T-helper 1 cell (primary cell): ENCODE data around the gene KLF17.

ENCODE experiments used
- DNase-seq, 5 donors: peaks; one replicate each; pipeline ENCODE4 v3.0.0-alpha.2; 2012 to 2020

KLF17 gene

DNA sequence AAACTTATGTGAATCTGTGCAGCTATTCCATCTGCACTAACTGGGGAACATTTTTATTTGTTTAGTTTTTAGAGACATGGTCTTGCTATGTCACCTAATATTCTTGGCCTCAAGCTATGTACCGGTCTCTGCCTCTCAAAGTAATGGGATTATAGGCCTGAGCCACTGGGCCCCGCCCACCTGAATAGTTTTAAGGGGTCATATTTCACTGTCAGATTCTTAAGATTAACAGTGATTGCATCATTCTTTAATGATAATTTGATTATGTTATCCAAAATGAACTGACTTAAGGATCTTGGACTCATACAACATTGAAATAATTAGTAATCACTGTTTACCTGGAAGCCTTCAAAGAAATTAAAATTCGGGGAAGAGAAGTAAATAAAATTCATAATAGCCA is 35.4 kb downstream of the KLF17 start:
- DNase-seq: no peak

DNA sequence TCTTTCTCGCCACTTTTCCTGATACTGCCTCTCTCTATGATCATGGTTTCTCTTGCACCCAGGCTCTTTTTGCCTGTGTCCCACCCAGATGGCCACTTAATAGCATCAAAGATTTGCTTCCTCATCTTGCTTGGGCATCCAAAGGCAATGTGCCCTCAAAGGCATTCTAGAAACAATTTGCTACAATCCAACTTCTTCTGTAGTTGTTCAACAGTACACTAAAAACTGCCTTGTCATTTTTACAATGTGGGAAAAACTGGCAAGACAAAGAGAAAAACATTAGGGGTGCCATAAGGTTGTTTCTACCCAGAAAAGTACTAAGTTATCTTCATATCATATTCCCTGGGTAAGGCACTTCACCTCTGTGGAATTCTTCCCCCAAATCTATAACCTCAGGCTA is 39.3 kb downstream of the KLF17 start:
- DNase-seq: no peak

DNA sequence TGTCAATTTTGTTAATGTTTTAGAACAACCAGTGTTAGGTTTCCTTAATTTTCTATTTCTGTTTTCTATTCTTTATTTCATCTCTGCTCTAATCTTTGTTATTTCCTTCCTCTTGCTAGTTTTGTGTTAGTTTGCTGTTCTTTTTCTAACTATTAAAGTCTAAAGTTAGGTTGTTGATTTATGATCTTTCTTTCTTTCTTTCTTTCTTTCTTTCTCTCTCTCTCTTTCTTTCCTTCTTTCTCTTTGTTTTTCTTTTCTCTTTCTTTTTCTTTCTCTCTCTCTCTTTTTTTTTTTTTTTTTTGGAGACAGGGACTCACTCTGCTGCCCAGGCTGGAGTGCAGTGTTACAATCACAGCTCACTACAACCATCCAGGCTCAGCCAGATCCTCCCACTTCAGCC is 40.2 kb downstream of the KLF17 start:
- no peak for DNase-seq

DNA sequence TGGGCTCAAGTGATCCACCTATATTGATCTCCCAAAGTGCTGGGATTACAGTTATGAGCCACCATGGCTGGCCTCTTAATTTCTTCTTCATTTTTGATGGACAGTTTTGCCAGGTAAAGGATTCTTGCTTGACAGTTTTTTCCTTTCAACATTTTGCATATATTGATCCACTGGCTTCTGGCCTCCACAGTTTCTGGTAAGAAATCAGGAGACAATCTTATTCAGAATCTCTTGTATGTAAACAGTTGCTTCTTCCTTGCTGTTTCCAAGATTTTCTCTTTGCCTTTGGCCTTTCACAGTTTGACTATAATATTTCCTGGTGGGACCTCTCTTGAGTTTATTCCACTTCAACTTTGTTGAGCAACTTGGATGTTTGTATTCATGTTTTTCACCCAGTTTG is 42.9 kb downstream of the KLF17 start:
- no peak for DNase-seq

DNA sequence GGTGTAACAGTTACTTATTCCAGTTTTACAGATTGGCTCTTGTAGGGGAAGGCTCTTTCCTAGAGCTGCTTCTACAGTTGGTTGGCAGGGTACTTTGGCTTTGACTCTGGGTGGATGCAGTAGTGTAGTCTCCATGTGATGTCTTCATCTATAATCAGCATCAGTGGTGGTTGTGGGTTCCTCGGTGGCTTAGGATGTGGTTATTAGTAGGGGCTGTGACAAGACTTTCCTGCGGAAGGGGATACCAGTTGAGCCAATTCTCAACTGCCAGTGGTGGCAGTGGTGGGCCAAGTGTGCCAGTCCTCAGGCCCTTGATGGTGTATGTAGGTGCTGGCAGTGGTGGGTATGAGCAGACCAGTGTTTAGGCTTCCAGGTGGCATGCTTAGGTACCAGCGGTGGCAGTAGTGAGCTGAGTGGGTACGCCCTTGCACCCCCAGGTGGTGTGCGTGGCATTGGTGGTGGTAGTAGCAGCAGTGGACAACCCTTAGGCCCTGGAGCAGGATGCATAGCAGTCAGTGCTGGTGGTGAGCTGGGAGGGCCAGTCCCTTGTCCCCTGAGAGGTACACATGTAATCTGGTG is 50.0 kb downstream of the KLF17 start:
- DNase-seq: peak in 1 of 5 donors; percentile 28

DNA sequence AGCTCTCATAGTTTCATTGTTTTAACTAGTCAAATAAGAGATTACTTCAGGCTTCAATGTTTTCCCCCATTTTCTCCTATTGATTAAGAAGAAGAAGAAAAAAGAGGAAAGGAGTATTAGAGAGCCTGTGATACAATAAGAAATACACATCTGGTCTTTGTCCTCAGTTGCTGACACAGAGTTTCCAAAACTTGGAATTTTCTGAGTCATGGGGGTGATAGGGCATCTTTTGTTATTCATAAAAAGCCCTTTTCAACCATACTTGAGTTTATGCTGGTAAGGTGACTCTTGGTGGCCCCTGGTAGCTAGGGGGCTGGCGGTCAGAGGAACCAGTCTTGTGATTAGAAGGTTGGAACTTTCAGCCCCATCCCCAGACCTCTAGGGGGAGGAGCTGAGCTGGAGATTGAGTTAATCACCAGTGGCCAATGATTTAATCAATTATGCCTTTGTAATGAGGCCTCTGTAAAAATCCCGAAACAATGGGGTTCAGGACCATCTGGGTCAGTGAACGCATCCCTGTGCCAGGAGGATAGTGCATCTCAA is 51.7 kb downstream of the KLF17 start:
- no peak for DNase-seq

DNA sequence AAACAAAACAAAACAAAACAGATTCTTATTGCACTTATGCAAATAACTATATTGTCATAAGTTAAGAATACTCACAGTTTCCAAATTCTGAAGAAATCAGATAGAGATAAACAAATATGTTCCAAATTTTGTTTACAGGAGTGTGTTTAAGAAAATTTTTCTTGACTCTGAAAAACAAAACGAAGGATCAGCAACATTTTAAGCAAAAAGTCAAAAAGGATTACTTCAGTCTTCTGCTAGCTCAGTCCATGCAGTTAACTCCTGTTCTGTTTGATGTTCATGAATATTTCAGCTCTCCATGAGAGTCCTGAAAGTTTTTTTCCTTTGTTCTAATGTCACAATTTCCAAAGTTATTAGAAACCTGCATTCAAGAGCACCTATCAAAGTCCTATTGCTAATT is 56.0 kb downstream of the KLF17 start:
- no peak for DNase-seq
